Lower leg skin (tissue), 4 donors: ENCODE data around the gene KIAA0930. TPM values are rescaled to one million over a fixed set of nuclear protein-coding genes. Genes with fewer than 3 reads are reported as not detected.

ENCODE experiments used
- DNase-seq, 2 donors: peaks; one replicate each; pipeline ENCODE4 v3.0.0-alpha.2; 2019; ENCODE audit warnings: low spot score in 2 of 2
- H3K4me3 ChIP-seq: fragments of 200-600 bp; sonication (generic); 2 replicates; pipeline ENCODE4 v1.5.1; 2017; ENCODE audit warnings: mild to moderate bottlenecking, low read depth; ENCODE audit not compliant: poor library complexity, severe bottlenecking
- POLR2A ChIP-seq, 2 donors: fragments of 450-650 bp; IDR thresholded peaks; one replicate each; pipeline ENCODE4 v1.6.1; 2016 to 2017; ENCODE audit warnings: antibody characterized with exemption in 2 of 2, mild to moderate bottlenecking in 1 of 2, moderate library complexity in 1 of 2
- WGBS, 2 donors: methylation state at CpG; one replicate each; pipeline ENCODE4 v1.1.5; 2018; 5-methylcytosine and 5-hydroxymethylcytosine counted together
- intact Hi-C: fragments of 100-400 bp; cut with DNase I; formaldehyde crosslinking; loops from one replicate; pipeline ENCODE4 v1.15.0; 2023; ENCODE audit warnings: low total_unique reads
- total RNA-seq, 4 donors: library from RNA; depleted of rRNA; stranded (reverse); fragments of >200 nt; gene quantifications; one replicate each; pipeline ENCODE4 v1.1.0, GENCODE V29; 2016
- TF ChIP-seq, protein P1 (sequence below), 3 donors: fragments of 450-650 bp; IDR thresholded peaks; one replicate each; pipeline ENCODE4 v1.5.1; 2016; ENCODE audit warnings: antibody characterized with exemption in 3 of 3, mild to moderate bottlenecking in 3 of 3, moderate library complexity in 2 of 3

Gene KIAA0930
- total RNA-seq, 4 donors from 2014 or later: 47.6 to 143 (median 96.8) TPM

DNA sequence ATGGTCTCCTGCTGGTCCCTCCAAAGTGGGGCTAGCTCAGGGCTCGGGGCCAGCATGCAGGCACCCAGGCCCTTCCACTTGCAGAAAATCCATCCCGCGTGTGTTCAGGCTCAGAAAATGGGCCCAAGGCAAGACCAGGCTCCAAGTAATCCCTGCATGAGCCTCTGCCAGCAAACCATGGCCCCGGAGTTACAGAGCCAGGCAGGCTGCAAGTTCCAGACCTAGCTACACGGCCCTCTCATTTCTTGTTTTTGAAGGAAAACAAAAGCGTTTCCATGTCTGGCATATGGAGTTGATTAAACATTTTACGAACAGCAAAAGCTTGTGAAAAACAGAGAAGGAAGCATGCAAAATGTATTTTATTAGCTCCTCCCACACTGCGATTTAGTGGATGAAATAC is 29.7 kb downstream of the KIAA0930 start:
- intact Hi-C loops: no loop called here
- TF ChIP-seq, protein P1, sequence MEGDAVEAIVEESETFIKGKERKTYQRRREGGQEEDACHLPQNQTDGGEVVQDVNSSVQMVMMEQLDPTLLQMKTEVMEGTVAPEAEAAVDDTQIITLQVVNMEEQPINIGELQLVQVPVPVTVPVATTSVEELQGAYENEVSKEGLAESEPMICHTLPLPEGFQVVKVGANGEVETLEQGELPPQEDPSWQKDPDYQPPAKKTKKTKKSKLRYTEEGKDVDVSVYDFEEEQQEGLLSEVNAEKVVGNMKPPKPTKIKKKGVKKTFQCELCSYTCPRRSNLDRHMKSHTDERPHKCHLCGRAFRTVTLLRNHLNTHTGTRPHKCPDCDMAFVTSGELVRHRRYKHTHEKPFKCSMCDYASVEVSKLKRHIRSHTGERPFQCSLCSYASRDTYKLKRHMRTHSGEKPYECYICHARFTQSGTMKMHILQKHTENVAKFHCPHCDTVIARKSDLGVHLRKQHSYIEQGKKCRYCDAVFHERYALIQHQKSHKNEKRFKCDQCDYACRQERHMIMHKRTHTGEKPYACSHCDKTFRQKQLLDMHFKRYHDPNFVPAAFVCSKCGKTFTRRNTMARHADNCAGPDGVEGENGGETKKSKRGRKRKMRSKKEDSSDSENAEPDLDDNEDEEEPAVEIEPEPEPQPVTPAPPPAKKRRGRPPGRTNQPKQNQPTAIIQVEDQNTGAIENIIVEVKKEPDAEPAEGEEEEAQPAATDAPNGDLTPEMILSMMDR (IDR thresholded peaks at IDR 0.05): no peak
- no peak overlapping the region for H3K4me3 ChIP-seq
- no peak for DNase-seq
- 60 to 66% methylated on average over 8 of the region's 8 CpGs for WGBS, 2 donors

DNA sequence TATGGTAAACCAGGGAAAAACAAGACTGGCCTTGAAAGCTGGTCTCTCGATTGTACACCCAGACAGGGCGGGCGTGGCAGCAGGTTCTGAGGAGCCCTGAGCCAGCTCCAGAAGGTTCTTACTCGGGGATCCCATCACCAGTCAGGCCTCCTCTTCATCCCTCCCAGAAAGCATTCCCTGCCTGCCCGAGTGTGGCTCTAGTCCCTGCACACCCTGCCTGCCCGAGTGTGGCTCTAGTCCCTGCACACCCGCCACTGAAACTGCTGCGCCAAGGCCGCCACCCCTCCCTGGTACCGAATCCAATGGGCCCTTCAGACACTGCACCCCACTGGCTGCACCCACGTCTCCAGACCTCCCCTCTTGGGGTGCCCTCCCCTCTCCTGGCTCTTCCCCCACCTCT is 30.1 kb downstream of the KIAA0930 start:
- no peak for DNase-seq
- 59 to 81% methylated on average over 8 to 11 of the region's 11 CpGs for whole genome bisulfite sequencing, 2 donors
- TF ChIP-seq, protein P1 (IDR thresholded peaks at IDR 0.05): no peak
- no peak for TF ChIP-seq POLR2A (IDR thresholded peaks at IDR 0.05)
- intact Hi-C loops: no loop called here
- H3K4me3 ChIP-seq: no peak overlapping the region

DNA sequence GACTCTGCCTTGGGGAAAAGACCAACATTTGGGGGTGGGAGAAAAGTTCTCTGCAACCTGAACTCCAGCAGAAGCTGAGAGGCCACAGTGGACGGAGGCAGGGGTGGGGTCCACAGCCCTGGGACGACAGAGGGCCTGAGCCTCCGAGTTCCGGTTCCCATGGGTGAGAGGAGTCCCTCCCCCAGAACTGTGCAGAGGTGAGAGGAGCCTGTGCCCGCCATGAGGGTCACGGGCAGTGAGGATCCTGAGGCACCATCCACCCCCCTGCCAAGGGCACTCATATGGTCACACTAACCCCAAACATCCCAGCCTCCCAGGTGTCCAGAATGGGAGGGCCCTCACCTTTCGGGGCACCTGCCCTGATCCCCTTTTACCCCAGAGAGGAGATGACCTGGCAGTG is 30.5 kb downstream of the KIAA0930 start:
- WGBS, 2 donors: 66 to 83% methylated on average over 5 to 7 of the region's 7 CpGs
- DNase-seq: no peak
- intact Hi-C loops: no loop called here

GRCh38 chr22:45208993-45209838 is 31.5 kb downstream of the KIAA0930 start:
- no peak for DNase-seq
- 48 to 50% methylated on average over 16 to 29 of the region's 29 CpGs for WGBS, 2 donors
- intact Hi-C loops: no loop called here

More for the DNA sequence above, 30.5 kb downstream of the KIAA0930 start:
- TF ChIP-seq, protein P1 (IDR thresholded peaks at IDR 0.05): no peak
- no peak for TF ChIP-seq POLR2A (IDR thresholded peaks at IDR 0.05)
- H3K4me3 ChIP-seq: no peak overlapping the region

DNA sequence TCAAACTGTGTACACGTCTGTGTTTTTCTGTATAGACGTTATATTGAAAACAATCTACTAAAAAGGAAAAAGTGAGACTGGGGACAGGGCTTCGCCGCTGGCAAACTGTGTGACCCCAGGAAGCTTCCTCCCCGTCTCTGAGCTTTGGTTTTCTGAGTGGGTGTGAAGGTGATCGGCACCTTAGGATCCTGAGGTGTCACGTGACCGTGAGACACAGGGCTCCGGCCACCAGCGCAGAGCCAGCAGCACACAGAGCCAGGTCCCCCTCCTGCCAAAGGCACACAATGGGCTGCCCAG is 32.0 kb downstream of the KIAA0930 start:
- H3K4me3 ChIP-seq: no peak overlapping the region
- intact Hi-C loops: no loop called here
- no peak for TF ChIP-seq POLR2A (IDR thresholded peaks at IDR 0.05)
- TF ChIP-seq, protein P1 (IDR thresholded peaks at IDR 0.05): no peak
- no peak for DNase-seq
- 70 to 80% methylated on average over 10 of the region's 10 CpGs for WGBS, 2 donors

More at GRCh38 chr22:45208993-45209838, 31.5 kb downstream of the KIAA0930 start:
- no peak overlapping the region for H3K4me3 ChIP-seq
- TF ChIP-seq POLR2A (IDR thresholded peaks at IDR 0.05): no peak
- TF ChIP-seq, protein P1 (IDR thresholded peaks at IDR 0.05): no peak
